HG03378 (cell line): ENCODE measurements around the gene MAGEA9.
A peak's percentile ranks its signal among the peaks of the same experiment; 100 is the strongest.
"Not testable (repeated sequence)": the region's sequence is repeated elsewhere in the genome, so short reads cannot be mapped to it uniquely, and the experiment has no call there.

Experiments
- ATAC-seq: cut with Tn5 transposase; IDR thresholded peaks from one replicate; pipeline ENCODE4 v1.9.1; 2021; ENCODE audit warnings: mild to moderate bottlenecking, moderate library complexity; ENCODE audit not compliant: unreplicated experiment

The MAGEA9 gene

GRCh38 chrX:149804102-149804501 lies 22.4 kb downstream of the MAGEA9 start:
- no peak for ATAC-seq

GRCh38 chrX:149807747-149808458 lies 26.2 kb downstream of the MAGEA9 start:
- no peak for ATAC-seq

GRCh38 chrX:149818652-149819051 lies 36.9 kb downstream of the MAGEA9 start:
- no peak for ATAC-seq

GRCh38 chrX:149819371-149819770 lies 37.6 kb downstream of the MAGEA9 start:
- no peak for ATAC-seq

GRCh38 chrX:149825424-149825823 lies 43.7 kb downstream of the MAGEA9 start:
- ATAC-seq: no peak

GRCh38 chrX:149827254-149827653 lies 45.5 kb downstream of the MAGEA9 start:
- no peak for ATAC-seq

GRCh38 chrX:149829751-149830191 lies 48.0 kb downstream of the MAGEA9 start:
- peak; percentile 67 for ATAC-seq

GRCh38 chrX:149830192-149830873 lies 48.6 kb downstream of the MAGEA9 start:
- peak; percentile 54 for ATAC-seq

- no peak for ATAC-seq
Measured at GRCh38 chrX:149831473-149831872, 49.7 kb downstream of the MAGEA9 start.

GRCh38 chrX:149836728-149837127 lies 55.0 kb downstream of the MAGEA9 start:
- not testable (repeated sequence) for ATAC-seq

- ATAC-seq: no peak
Measured at GRCh38 chrX:149837167-149837566, 55.4 kb downstream of the MAGEA9 start.
